HG03378 (cell line): ENCODE data around the gene SLC9A3.

Experiments
- ATAC-seq: cut with Tn5 transposase; IDR thresholded peaks from one replicate; pipeline ENCODE4 v1.9.1; 2021; ENCODE audit warnings: mild to moderate bottlenecking, moderate library complexity; ENCODE audit not compliant: unreplicated experiment

SLC9A3 gene

GRCh38 chr5:539469-540070 lies 15.3 kb upstream of the SLC9A3 start:
- no peak for ATAC-seq

- no peak for ATAC-seq
Measured at GRCh38 chr5:538801-539468, 14.7 kb upstream of the SLC9A3 start.

DNA sequence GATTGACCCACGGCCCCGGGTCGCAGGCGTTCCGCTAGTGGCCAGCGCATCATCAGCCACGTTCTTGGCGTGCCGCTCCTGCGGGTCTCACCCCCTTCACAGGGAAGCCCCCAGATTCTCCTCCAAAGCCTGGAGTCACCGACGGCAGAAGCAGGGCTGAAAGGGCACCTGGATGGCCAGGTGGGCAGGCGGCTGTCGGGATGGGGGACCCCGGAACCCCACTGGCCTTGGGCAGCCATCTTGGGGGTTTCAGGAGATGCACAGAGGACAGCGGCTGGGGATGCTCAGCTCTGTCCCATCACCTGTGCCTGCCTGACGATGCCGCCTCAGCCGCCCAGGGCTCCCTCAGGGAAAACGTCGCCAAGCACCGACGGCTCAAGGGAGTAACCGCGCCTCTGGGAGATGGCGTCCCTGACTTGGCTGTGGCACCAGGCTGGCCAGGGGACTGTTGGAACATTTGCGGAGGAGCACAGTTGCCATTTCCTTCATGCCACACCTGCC lies 14.1 kb upstream of the SLC9A3 start:
- no peak for ATAC-seq

DNA sequence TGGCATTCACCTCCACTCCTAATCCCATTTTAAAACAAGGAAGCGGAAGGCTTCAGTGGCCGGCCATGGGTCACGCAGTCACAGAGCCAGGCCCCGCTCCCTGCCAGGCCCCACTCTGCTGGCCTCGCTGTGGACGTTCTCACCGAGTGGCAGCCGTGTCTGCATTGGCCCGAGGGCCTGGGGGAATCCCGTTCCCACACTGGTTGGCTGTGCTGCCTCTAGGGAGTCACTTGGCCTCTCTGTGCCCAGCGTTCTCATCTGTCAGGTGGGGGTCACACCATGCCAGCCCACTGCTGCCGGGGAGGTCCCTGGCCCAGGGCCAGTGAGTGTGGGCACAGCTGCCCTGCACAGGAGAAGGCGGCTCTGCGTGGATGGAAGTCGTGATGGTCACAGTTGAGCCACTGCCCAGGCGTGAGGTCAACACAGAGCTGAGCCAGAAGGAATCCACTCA lies 13.4 kb upstream of the SLC9A3 start:
- no peak for ATAC-seq

GRCh38 chr5:537098-537497 lies 12.8 kb upstream of the SLC9A3 start:
- ATAC-seq = no peak

GRCh38 chr5:535846-536698 lies 11.8 kb upstream of the SLC9A3 start:
- no peak for ATAC-seq

- no peak for ATAC-seq
Measured at GRCh38 chr5:534743-535671, 10.8 kb upstream of the SLC9A3 start.

DNA sequence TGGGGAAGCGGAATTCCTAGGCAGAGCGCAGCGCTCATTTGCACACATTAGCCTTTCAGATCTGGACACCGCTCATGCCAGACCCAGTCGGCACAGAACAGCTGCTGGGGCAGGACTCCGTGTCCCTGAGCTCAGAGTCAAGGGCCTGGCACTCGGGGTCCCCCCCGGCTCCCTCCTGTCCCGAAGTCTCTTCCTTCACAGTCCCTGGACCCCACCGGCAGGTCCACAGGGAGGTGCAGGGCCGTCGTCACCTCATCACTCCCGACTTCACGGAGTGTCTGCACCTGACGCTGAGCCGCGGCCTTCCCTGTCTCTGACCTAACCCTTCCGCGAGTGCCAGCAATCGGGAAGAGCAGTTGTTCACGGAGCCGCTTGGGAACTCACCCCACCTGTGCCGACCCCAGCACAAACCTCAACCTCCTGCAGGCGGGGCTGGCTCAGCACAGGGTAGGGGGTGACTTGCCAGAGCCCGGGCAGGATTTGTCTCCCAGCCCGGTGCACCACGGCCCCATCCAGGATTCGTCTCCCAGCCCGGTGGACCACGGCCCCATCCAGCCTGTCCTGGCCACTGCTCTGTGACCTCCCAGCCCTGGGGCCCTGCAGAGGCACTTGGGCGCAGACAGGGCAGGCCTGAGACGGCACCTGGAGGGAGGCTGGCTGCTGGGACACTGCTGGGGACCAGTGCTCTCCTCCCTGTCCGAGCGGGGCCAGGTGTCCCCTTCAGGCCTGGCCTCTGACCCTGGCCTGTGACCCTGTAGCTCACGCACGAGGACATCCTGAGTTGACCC lies 9.9 kb upstream of the SLC9A3 start:
- no peak for ATAC-seq

DNA sequence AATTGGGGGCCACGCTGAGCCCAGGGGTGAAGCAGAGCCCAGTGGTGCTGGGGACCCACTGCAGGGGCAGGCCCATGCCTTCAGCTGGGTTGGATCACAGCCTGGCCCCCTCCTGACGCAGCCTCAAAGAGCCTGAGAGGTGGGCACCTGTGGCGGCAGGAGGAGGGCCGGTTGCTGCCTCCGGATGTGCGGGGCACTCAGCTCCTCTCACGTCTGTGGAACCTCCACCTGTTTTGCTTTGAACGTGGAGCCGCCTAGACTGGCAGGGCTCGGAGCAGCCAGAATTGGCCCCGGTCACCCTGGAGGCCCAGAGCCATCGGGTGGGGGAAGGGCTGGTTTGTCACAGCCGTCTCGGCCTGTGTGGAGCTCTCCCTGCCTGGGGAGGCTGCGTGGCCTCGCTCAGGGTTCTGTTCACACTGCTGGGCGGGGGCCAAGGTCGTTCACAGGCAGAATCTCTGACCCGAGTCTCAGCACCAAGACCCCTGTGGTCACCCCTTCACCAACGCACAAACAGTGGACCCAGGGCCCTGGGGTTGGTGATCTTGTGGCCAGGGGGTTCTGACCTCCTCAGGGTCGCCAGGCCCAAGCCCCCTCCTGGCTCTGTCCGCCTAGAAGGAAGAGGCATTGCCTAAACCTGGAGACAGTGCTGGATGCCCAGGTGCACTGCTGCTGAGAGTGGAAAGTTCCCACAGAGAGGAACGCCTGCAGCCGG lies 9.2 kb upstream of the SLC9A3 start:
- no peak for ATAC-seq

- ATAC-seq = no peak
Measured at GRCh38 chr5:532521-533242, 8.4 kb upstream of the SLC9A3 start.

- ATAC-seq = no peak
Measured at GRCh38 chr5:531749-532315, 7.6 kb upstream of the SLC9A3 start.

DNA sequence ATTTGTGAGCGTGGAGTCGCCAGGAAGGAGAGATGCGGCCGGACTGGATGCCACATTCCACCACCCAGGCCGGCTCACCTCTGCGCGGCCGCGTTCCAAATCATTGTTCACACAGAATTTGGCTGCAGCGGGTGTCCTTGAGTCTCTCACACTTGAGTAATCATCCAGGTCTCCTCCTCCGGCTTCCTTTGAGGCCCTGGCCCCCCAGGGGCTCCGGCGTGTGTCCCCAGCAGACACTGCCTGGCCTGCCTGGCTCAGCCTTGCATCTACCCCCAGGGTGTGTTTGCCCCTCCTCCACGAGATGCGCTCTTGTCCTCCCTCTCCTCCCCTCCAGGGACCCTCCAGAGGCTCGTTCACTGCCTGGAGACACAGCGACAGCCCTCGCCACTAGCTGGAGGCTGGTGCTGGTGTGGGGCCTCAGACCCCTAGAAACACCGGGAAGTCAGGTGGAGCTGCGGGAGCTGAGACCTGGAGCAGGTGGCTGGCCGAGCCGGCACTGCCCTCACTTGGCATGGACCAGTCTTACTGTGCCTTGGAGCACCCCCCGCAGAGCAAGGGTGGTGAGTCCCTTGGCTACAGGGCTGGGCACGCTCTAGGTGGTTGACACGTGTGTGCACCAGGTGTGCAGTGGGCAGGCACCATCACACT lies 7.0 kb upstream of the SLC9A3 start:
- no peak for ATAC-seq

- ATAC-seq = no peak
Measured at GRCh38 chr5:530001-530955, 6.0 kb upstream of the SLC9A3 start.

DNA sequence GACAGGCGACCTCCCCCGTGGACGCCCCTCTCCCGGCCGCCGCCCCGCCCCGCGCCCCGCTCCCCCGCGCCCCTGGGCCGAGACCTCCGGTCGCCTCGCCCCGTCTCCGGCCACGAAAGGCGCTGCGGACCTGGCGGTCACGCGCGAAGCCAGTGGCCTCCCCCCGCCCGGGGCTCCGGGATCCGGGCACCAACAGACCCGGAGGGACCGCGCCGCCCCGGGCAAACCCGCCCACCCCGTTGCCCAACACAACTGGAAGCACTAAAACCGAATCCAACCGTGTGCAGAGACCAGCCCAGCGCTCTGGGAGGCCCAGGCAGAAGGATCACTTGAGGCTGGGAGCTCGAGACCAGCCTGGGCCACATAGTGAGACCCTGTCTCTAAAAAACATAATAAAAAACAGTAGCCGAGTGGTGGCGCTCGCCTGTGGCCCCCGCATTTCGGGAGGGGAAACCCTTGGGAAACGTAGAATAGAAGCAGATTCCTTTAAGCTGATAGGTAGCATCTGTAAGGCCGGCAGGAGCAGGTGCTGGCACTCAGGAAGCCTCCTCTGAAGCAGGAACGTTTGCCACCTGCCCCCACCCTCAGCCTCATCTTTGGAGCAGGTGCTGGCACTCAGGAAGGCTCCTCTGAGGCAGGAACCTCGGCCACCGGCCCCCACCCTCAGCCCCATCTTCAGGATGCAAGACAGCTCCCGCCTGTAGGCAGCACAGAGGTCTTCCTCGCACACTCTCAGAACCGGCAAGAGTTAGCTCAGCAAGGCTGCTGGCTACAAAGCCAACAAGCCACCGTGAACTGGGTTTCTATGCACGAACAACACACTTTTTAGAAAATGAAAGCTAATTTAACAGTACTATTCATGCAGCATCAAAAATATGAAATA lies 4.6 kb upstream of the SLC9A3 start:
- ATAC-seq = no peak
